RCC 7860 (cell line): Measurements from ENCODE around the gene RECK.
"Not testable (repeated sequence)": the region's sequence is repeated elsewhere in the genome, so short reads cannot be mapped to it uniquely, and the experiment has no call there.

ENCODE experiments used
- DNase-seq: peaks from one replicate; pipeline ENCODE4 v3.0.0-alpha.2; 2015; ENCODE audit warnings: low spot score
- FAIRE-seq: peaks from 2 replicates; lab custom pipeline; 2012; peaks lifted over from hg19 to GRCh38; lab: Jason Lieb, UNC

RECK gene

DNA sequence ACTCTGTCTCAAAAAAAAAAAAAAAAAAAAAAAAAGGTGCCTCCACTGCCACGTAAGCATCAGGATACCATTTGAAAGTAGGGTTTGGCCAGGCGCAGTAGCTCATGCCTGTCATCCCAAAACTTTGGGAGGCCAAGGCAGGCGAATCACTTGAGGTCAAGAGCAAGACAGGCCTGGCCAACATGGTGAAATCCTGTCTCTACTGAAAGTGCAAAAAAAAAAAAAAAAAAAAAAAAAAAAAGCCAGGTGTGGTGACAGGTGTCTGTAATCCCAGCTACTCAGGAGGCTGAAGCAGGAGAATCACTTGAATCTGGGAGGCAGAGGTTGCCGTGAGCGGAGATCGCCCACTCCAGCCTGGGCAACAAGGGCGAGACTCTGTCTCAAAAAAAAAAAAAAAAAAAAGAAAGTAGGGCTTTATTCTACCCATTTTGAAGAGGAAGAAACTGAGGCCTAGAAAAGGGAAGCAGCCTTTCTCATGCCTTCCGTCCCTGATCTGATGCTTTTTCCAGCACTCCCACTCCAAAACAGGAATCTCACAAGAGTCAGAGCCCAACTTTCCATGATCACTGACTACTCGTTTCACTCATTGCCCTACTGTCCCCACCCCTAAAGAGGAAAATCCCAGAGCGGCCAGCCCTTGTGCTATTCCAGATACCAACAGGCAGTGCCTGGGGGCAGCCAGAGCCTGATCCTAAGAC, 116.2 kb downstream of the RECK start:
- FAIRE-seq (no peak), DNase-seq (no peak)

DNA sequence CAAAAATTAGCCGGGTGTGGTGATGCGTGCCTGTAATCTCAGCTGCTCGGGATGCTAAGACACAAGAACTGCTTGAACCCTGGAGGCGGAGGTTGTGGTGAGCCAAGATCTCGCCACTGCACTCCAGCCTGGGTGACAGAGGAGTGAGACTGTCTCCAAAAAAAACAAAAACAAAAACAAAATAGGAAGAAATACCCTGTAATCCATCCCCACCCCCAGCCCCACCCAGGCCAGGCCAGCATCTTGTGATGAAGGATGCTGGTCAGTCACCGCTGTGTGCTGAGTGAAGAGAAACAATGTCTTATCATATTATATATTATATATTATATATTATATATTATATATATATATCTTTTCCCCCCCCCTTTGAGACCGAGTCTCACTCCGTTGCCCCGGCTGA, 117.0 kb downstream of the RECK start:
- no peak for FAIRE-seq

DNA sequence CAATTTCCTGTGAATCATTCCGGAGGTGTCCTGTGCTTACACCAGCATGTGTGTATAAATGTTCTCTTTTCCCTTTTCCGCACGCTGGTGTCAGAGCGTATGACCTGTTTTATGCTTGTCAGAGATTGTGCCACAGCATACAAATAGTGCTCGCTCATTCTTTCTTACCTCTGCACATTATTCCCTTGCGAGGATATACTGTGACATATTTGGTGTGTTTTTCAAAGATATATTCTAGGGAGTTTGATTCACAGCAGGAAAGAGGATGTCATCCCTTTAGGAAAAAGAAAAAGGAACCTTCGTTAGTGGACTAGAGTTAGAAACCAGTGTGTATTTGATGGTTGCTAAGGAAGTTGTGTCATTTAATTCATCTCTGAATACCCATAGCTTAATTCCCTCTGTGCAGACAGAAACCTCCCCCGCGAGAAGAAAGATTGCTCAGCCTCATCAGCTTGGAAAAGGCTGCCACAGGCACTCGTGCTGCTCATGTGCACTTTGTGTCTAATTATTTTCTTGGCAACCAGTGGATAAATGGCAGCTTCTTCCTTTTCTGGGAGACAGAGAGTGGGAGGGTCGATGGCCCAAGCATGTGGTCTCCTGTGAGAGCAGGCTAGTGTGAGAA, 117.7 kb downstream of the RECK start:
- DNase-seq (peak; percentile 88), FAIRE-seq (peak; percentile 51)

More for the DNA sequence above, 117.0 kb downstream of the RECK start:
- no peak for DNase-seq

DNA sequence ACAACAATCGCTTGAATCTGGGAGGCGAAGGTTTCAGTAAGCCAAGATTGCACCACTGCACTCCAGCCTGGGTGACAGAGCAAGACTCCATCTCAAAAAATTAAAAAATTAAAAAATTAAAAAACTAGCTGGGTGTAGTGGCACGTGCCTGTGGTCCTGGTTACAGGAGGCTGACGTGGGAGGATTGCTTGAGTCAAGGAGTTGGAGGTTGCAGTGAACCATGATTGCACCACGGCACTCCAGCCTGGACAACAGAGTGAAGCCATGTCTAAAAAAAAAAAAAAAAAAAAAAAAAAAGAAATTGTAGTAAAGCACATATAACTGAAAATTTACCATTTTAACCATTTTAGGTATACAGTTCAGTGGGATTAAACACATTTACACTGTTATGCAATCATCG, 119.4 kb downstream of the RECK start:
- FAIRE-seq: no peak
- no peak for DNase-seq

DNA sequence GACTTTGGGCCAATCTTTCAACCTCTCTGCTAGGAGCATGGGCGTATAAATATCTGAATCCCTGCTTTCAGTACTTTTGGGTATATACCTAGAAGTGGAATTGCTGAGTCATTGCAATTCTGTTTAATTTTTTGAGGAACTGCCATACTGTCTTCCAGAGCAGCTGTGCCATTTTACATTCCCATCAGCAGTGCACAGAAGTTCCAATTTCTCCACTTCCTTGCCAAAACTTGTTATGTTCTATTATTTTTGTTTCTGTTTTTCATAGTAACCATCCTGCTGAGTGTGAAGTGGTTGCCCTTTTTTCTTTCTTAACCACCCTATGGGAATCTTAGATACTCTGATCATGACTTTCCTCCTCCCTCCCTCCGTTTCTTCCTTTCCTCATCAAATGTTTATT, 121.4 kb downstream of the RECK start:
- FAIRE-seq (no peak), DNase-seq (no peak)

DNA sequence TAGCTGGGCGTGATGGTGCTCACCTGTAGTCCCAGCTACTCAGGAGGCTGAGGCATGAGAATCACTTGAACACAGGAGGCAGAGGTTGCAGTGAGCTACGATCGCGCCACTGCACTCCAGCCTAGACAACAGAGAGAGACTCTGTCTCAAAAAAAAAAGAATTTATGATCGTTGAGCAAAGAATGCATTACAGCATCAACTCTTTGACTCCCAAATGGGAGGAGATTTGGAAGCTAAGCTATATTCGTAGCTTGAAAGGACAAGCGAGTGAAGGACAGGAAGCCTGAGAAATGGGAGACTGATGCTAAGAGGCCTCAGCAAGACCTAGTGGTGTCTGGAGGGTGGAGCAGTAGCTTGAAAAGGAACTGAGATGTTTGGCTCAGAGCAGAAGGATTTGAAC, 122.2 kb downstream of the RECK start:
- no peak for DNase-seq
- no peak for FAIRE-seq

DNA sequence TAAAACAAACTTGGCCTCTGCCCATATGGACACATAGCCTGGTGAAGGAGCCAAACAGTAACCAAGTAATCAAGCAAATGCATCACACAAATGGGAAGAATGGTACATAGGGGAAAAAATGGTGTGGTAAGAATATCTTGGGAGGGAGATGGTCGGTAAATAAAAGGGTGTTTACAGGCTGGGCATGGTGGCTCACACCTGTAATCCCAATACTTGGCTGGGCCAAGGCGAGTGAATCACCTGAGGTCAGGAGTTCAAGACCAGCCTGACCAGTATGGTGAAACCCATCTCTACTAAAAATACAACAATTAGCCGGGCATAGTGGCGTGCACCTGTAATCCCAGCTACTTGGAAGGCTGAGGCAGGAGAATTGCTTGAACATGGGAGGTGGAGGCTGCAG, 122.8 kb downstream of the RECK start:
- FAIRE-seq, DNase-seq: not testable (repeated sequence)

GRCh38 chr9:36160126-36160525, 123.4 kb downstream of the RECK start:
- not testable (repeated sequence) for FAIRE-seq, DNase-seq

DNA sequence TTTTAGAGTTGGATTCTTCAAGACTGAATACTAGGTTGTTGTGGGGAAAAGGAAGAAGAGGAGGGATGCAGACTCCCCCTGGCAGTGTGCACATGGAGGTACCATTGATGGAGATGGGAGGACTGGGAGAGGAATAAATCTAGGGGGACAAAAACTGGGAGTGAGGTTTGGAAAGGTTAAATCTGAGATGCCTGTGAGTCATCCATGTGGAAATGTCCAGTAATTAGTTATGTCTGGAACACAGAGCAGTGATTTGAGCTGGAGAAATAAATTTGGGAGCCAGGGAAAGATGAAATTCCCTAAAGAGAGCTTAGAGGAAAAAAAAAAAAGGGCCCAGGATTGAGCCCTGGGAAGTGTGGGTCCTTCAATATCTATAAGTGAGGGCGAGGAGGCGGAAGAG, 124.5 kb downstream of the RECK start:
- no peak for DNase-seq
- FAIRE-seq: no peak

DNA sequence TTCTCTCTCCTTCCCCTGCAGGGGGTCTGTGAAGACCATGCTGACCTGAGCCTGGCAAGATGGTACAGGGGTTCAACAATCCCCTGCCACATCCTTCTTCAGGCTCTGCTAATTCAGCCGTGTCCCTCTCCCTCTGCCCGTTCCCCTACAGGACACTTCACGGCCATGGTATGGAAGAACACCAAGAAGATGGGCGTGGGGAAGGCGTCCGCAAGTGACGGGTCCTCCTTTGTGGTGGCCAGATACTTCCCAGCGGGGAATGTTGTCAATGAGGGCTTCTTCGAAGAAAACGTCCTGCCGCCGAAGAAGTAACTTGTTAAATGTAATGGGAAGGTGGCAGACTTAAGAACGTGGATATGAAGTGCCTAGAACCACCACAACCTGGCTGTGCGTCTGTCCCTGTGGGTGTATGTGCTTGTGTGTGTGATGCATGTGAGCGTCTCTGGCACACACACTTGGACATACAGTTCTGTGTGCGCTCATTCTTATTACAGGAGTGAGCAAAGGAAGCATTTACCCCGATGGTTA, 125.6 kb downstream of the RECK start:
- DNase-seq (no peak), FAIRE-seq (no peak)

DNA sequence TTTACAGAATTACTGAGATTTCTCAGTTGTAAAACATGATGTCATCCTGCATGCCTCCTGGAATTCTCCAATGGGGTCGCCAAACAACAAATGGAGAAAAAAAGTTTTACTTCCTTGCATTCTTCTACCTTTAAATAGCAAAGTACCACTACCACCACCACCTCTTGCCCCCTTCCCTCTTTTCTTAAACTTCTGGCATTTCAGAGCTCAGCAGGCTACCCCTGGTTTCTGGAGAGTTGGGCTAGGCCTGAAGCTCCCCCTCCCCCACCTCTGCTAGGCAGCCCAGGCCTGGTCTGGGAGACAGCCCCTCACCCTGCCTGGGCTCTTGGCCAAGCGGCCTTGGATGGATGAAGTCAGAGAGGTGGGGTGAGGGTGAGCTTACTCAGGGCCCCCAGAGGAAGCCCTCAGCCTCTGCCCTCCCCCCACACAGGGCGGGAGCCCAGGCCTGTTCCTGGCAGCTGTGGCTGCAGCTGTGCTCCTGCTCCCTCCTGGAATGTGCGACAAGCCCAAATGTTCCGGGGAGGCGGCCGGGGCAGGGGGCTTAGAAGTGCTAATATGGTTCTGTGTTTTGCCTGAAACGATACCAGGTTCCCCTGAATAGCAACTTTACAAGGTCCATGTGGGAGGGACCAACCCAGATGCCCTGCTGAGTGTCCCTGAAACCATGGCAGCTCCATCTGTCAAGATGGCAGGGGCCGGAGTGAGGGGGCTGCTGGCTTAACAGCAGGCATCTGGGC, 126.5 kb downstream of the RECK start:
- DNase-seq: peak; percentile 82
- no peak for FAIRE-seq

DNA sequence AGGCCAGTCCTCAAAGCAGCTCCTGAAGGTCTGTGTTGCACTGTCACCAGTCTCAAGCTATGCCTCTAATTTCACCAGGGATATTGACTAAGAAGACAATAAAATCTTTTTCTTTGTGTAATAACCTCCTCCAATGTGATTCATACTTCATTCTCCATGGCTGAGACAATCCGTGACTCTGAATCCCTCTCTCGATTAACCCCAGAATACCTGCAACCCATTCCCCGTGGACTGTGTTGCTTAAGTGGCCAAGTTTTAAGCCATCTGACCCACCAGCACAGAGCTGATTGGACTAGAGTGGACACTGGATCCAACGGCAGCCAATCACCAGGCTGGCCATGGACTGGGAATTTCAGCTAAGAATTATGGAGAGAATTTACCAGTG, 127.1 kb downstream of the RECK start:
- FAIRE-seq: no peak
- peak; percentile 77 for DNase-seq

DNA sequence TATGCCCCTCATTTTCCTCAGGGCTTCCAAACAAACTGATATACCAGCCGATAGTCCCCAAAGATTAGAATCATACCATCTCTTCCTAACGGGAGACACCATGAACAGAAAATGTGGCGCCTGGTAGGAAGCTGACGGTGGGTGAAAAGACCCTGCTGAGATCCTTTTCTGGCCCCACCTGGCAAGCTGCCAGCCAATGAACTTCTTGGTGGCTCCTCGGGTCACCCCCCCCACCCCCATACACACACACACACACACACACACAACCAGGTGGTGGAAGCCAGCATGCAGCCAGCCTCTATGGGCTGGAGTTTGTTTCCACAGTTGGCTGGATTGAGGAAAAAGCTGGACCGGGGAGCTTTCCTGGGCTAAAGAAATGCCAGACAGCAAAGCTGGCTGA, 127.7 kb downstream of the RECK start:
- FAIRE-seq (no peak), DNase-seq (no peak)

DNA sequence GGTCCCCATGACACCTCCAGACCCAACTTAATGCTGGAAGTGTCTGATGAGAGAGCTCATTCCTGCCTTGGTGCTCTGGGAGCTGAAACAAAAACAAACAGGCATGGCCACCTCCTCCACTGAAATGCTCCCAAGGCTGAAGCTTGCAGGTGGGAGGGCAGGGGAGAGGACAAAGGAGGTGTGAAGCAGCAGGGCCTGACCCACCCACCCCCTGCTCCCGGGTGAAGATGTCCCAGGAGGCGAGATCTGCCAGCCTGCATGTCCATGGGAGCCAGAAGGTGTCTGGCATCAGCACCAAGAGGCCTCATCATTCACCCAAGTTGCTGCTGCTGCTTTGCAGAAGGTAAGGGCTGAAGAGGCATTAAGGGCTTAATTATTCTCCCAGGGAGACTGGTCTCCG, 128.3 kb downstream of the RECK start:
- no peak for DNase-seq
- no peak for FAIRE-seq

DNA sequence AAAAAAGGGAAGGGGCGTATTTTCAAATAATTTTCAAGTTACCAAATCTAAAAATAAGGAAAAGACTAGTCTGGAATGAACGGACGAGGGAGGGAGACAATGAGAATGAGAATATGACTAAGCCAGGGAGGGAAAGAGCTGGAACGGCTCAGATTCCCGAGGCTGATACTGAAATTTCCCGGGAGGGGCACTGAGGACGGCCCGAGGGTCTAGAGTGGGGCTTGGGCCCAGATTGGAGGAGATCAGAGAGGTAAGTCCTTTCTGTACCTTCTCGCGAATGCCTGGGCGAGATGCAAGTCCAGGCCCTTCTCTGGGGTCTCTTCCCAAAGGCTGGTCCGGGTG, 129.1 kb downstream of the RECK start:
- FAIRE-seq: no peak
- no peak for DNase-seq

DNA sequence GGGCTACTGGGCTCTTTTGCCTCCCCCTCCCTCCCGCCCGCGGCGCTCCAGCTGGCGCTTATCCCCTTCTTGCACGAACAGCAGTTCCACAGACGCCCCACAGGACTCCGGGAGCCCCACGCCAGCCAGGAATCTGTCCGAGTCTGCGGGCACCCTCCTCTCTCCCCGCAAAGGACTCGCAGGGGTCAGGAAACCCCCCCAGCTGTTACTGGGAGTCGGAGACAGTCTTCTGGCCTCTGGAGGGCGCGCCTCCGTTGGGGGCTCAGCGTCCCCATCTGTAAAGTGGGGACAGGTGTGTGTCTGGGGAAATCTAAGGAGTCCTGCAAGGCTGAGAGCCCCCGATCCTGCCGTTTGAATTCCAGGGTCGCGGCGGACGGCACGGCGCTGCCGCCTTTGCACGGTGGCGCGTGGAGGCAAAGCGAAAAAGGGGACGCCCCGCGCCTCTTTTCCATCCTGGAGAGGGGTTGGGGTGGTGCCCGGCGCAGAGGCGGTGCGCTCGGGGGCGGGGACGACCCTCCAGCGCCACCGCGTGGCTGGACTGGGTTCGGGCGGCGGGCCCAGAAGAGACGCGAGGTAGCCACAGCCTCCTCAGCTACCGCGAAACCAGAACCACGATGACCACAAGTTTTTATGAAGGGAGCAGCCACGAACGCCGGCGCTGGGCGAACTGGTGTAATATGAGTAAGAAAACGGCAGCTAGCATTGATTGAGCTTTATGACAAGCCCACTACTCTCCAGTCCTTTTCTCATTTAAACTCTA, 129.6 kb downstream of the RECK start:
- DNase-seq (peak; percentile 76), FAIRE-seq (peak; percentile 27)

GRCh38 chr9:36169166-36169565, 132.5 kb downstream of the RECK start, which contains the start of gene CCIN:
Gene CCIN (plus strand): TSS chr9:36169388. CDS start chr9:36169503, 115 bp downstream.
- DNase-seq (no peak), FAIRE-seq (no peak)

DNA sequence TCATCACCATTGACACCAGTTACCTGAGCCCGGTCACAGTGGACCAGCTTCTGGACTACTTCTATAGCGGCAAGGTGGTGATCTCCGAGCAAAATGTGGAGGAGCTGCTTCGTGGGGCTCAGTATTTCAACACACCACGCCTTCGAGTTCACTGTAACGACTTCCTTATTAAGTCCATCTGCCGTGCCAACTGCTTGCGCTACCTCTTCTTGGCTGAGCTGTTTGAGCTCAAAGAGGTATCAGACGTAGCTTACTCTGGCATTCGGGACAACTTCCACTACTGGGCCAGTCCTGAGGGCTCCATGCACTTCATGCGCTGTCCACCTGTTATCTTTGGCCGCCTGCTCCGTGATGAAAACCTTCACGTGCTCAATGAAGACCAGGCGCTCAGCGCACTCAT, 133.0 kb downstream of the RECK start:
- no peak for DNase-seq
- no peak for FAIRE-seq

DNA sequence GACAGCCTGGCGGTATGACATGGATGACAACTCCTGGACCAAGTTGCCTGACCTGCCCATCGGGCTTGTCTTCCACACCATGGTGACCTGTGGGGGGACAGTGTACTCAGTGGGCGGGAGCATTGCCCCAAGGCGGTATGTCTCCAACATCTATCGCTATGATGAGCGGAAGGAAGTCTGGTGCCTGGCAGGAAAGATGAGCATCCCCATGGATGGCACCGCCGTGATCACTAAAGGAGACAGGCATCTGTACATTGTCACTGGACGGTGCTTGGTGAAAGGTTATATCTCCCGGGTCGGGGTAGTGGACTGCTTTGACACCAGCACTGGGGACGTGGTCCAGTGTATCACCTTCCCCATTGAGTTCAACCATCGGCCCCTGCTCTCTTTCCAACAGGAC, 133.8 kb downstream of the RECK start:
- no peak for DNase-seq
- no peak for FAIRE-seq

DNA sequence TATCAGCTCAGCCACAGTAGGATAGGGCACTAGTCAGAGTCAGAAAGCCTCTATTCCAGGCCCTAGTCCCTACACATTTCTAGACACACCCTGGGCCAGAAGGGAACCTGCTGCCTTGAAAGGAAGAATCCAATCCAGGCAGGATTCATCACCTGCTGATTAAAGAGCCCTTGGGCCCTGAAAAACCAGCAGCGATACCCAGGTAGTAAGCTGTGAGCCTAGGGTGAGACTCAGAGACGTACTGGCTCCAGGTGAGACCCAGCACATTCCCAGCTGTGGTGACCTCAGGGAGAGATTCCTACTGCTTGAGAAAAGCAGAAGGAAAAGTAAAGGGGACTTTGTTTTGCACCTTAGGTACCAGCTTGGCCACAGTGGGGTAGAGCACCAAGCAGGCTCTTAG, 137.1 kb downstream of the RECK start:
- DNase-seq: no peak
- no peak for FAIRE-seq
